ENCODE data around the gene KMT2E.

KMT2E gene

DNA sequence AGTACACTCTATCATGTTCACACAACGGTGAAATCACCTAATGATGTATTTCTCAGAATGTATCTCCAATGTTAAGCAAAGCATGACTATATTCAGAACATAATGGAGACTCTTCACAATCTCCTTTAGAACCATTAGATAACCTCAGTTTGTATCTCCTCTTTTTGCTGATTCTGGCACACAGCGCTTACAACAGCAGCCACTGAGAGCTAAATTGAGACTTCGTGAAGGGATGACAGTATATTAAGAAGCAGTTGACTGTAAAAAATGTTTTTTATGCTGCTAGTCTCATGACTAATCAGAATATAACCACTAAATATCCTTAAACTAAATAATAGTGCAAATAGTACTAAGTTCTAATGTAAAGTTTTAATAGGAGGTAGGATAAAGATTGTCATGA is 46.9 kb downstream of the KMT2E start:
- Histone ChIP-seq H4K91ac (ENCODE audit: low read depth, low read length, poor library complexity) (no peak overlapping the region), H3K4me1 (ENCODE audit: control insufficient read depth in 2 of 2, insufficient read depth in 1 of 2, low read depth in 1 of 2, low read length in 2 of 2) (no peaks in the 10 kb centered on the region), H2BK5ac (ENCODE audit: low read length) (no peak overlapping the region), H2AFZ (ENCODE audit: low read length) (no peak overlapping the region), H3K4me2 (ENCODE audit: insufficient read depth, low read length, poor library complexity, severe bottlenecking) (no peak overlapping the region), H2BK15ac (ENCODE audit: low read length) (no peak overlapping the region), H4K8ac (ENCODE audit: low read depth, low read length) (no peak overlapping the region), H3K14ac (ENCODE audit: low read length) (no peak overlapping the region), H2AK5ac (ENCODE audit: low read depth, low read length) (no peak overlapping the region), H3K9ac (ENCODE audit: low read depth, low read length, poor library complexity) (no peak overlapping the region), H3K18ac (ENCODE audit: low read length) (no peak overlapping the region), H3K23ac (ENCODE audit: low read depth, low read length, poor library complexity) (no peak overlapping the region), H3K9me3 (replicated peaks in 1 of 2; ENCODE audit: control insufficient read depth in 2 of 2, insufficient read depth in 1 of 2, low read depth in 1 of 2, low read length in 2 of 2) (no peaks in the 10 kb centered on the region), H3K36me3 (replicated peaks in 1 of 2; ENCODE audit: control insufficient read depth in 2 of 2, insufficient read depth in 2 of 2, low read length in 2 of 2) (peaks cover 5 to 97% of the 10 kb centered on the region in 2 donors), H3K27me3 (ENCODE audit: control insufficient read depth in 3 of 3, insufficient read depth in 3 of 3, low read depth in 1 of 3, low read length in 3 of 3) (no peaks in the 10 kb centered on the region), H3K4me3 (ENCODE audit: low read length in 2 of 2) (no peak overlapping the region), H3K4ac (ENCODE audit: low read length) (no peak overlapping the region), H2BK120ac (ENCODE audit: low read depth, low read length) (no peak overlapping the region), H3K79me1 (ENCODE audit: low read depth, low read length) (no peaks in the 10 kb centered on the region), H2BK12ac (ENCODE audit: low read length) (no peak overlapping the region), H3K27ac (replicated peaks; ENCODE audit: low read length) (no peak overlapping the region)
- WGBS, 2 donors (ENCODE audit: extremely low coverage in 2 of 2, insufficient read length in 2 of 2, insufficient replicate concordance in 1 of 2) = no CpG with 5 or more reads among the region's 3 CpGs
- no peak for DNase-seq (ENCODE audit: low spot score)

DNA sequence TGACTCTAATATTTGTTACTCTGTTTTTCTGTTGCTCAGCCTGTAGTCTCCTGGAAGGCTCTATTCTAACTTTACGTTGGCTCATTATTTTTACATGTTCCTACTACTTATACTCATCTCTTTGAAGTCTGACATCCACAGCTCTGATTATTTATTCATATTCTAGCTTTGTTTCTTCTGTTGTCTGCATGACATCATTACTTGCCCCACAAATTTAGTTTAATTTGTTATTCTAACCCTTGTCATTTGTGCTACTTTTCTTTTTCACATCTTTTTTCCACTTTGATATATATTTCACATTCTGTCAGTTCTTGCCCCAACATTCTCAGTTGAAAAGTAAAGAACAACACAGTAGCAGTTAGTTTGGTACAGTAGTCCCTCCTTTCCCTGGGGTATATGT is 51.1 kb downstream of the KMT2E start:
- H2BK5ac ChIP-seq (ENCODE audit: low read length) = no peak overlapping the region
- no peak overlapping the region for H3K23ac ChIP-seq (ENCODE audit: low read depth, low read length, poor library complexity)
- no peak overlapping the region for H2BK120ac ChIP-seq (ENCODE audit: low read depth, low read length)
- no peak overlapping the region for H3K9ac ChIP-seq (ENCODE audit: low read depth, low read length, poor library complexity)
- H3K36me3 ChIP-seq (replicated peaks in 1 of 2; ENCODE audit: control insufficient read depth in 2 of 2, insufficient read depth in 2 of 2, low read length in 2 of 2) = peaks cover 15 to 99% of the 10 kb centered on the region in 2 donors
- H2AK5ac ChIP-seq (ENCODE audit: low read depth, low read length) = no peak overlapping the region
- H4K8ac ChIP-seq (ENCODE audit: low read depth, low read length) = no peak overlapping the region
- no peaks in the 10 kb centered on the region for H3K4me1 ChIP-seq (ENCODE audit: control insufficient read depth in 2 of 2, insufficient read depth in 1 of 2, low read depth in 1 of 2, low read length in 2 of 2)
- H3K4me3 ChIP-seq (ENCODE audit: low read length in 2 of 2) = no peak overlapping the region
- no peak overlapping the region for H3K4ac ChIP-seq (ENCODE audit: low read length)
- H3K27me3 ChIP-seq (ENCODE audit: control insufficient read depth in 3 of 3, insufficient read depth in 3 of 3, low read depth in 1 of 3, low read length in 3 of 3) = no peaks in the 10 kb centered on the region
- WGBS, 2 donors (ENCODE audit: extremely low coverage in 2 of 2, insufficient read length in 2 of 2, insufficient replicate concordance in 1 of 2) = no CpG with 5 or more reads among the region's 1 CpG
- DNase-seq (ENCODE audit: low spot score) = no peak
- H2AFZ ChIP-seq (ENCODE audit: low read length) = no peak overlapping the region
- H3K18ac ChIP-seq (ENCODE audit: low read length) = no peak overlapping the region
- H3K4me2 ChIP-seq (ENCODE audit: insufficient read depth, low read length, poor library complexity, severe bottlenecking) = no peak overlapping the region
- H3K27ac ChIP-seq (replicated peaks; ENCODE audit: low read length) = no peak overlapping the region
- no peak overlapping the region for H2BK12ac ChIP-seq (ENCODE audit: low read length)
- no peak overlapping the region for H4K91ac ChIP-seq (ENCODE audit: low read depth, low read length, poor library complexity)
- no peaks in the 10 kb centered on the region for H3K79me1 ChIP-seq (ENCODE audit: low read depth, low read length)
- H3K9me3 ChIP-seq (replicated peaks in 1 of 2; ENCODE audit: control insufficient read depth in 2 of 2, insufficient read depth in 1 of 2, low read depth in 1 of 2, low read length in 2 of 2) = no peaks in the 10 kb centered on the region
- no peak overlapping the region for H2BK15ac ChIP-seq (ENCODE audit: low read length)
- H3K14ac ChIP-seq (ENCODE audit: low read length) = no peak overlapping the region

DNA sequence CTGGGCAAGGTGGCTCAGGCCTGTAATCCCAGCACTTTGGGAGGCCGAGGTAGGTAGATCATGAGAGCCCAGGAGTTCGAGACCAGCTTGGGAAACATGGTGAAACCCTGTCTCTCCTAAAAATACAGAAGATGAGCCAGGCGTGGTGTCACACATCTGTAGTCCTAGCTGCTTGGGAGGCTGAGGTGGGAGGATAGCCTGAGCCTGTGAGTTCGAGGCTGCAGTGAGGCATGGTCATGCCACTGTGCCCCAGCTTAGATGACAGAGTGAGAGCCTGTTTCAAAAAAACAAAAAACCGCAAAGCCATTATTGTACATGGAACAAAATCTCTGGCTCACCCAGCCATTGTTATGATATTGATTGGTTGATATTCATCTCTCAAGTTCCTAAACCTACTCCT is 53.7 kb downstream of the KMT2E start:
- no peak overlapping the region for H2BK5ac ChIP-seq (ENCODE audit: low read length)
- no peaks in the 10 kb centered on the region for H3K79me1 ChIP-seq (ENCODE audit: low read depth, low read length)
- H3K4ac ChIP-seq (ENCODE audit: low read length) = no peak overlapping the region
- H3K27ac ChIP-seq (replicated peaks; ENCODE audit: low read length) = no peak overlapping the region
- H2AFZ ChIP-seq (ENCODE audit: low read length) = no peak overlapping the region
- H4K91ac ChIP-seq (ENCODE audit: low read depth, low read length, poor library complexity) = no peak overlapping the region
- H3K4me2 ChIP-seq (ENCODE audit: insufficient read depth, low read length, poor library complexity, severe bottlenecking) = peak overlapping the region; percentile 19
- H3K36me3 ChIP-seq (replicated peaks in 1 of 2; ENCODE audit: control insufficient read depth in 2 of 2, insufficient read depth in 2 of 2, low read length in 2 of 2) = peaks cover 17 to 100% of the 10 kb centered on the region in 2 donors
- no peaks in the 10 kb centered on the region for H3K9me3 ChIP-seq (replicated peaks in 1 of 2; ENCODE audit: control insufficient read depth in 2 of 2, insufficient read depth in 1 of 2, low read depth in 1 of 2, low read length in 2 of 2)
- no peak overlapping the region for H2BK120ac ChIP-seq (ENCODE audit: low read depth, low read length)
- no CpG with 5 or more reads among the region's 5 CpGs for WGBS, 2 donors (ENCODE audit: extremely low coverage in 2 of 2, insufficient read length in 2 of 2, insufficient replicate concordance in 1 of 2)
- H4K8ac ChIP-seq (ENCODE audit: low read depth, low read length) = no peak overlapping the region
- H3K18ac ChIP-seq (ENCODE audit: low read length) = no peak overlapping the region
- DNase-seq (ENCODE audit: low spot score) = no peak
- no peaks in the 10 kb centered on the region for H3K27me3 ChIP-seq (ENCODE audit: control insufficient read depth in 3 of 3, insufficient read depth in 3 of 3, low read depth in 1 of 3, low read length in 3 of 3)
- no peak overlapping the region for H2BK15ac ChIP-seq (ENCODE audit: low read length)
- H3K23ac ChIP-seq (ENCODE audit: low read depth, low read length, poor library complexity) = peak overlapping the region; percentile 44
- no peak overlapping the region for H3K14ac ChIP-seq (ENCODE audit: low read length)
- H3K4me1 ChIP-seq (ENCODE audit: control insufficient read depth in 2 of 2, insufficient read depth in 1 of 2, low read depth in 1 of 2, low read length in 2 of 2) = no peaks in the 10 kb centered on the region
- H2AK5ac ChIP-seq (ENCODE audit: low read depth, low read length) = no peak overlapping the region
- no peak overlapping the region for H3K4me3 ChIP-seq (ENCODE audit: low read length in 2 of 2)
- H3K9ac ChIP-seq (ENCODE audit: low read depth, low read length, poor library complexity) = no peak overlapping the region
- H2BK12ac ChIP-seq (ENCODE audit: low read length) = no peak overlapping the region

GRCh38 chr7:105068886-105069285 is 54.9 kb downstream of the KMT2E start:
- no peak overlapping the region for H3K27ac ChIP-seq (replicated peaks; ENCODE audit: low read length)
- no peak overlapping the region for H2BK15ac ChIP-seq (ENCODE audit: low read length)
- H4K91ac ChIP-seq (ENCODE audit: low read depth, low read length, poor library complexity) = no peak overlapping the region
- no peaks in the 10 kb centered on the region for H3K27me3 ChIP-seq (ENCODE audit: control insufficient read depth in 3 of 3, insufficient read depth in 3 of 3, low read depth in 1 of 3, low read length in 3 of 3)
- H3K9me3 ChIP-seq (replicated peaks in 1 of 2; ENCODE audit: control insufficient read depth in 2 of 2, insufficient read depth in 1 of 2, low read depth in 1 of 2, low read length in 2 of 2) = no peaks in the 10 kb centered on the region
- WGBS, 2 donors (ENCODE audit: extremely low coverage in 2 of 2, insufficient read length in 2 of 2, insufficient replicate concordance in 1 of 2) = no CpG with 5 or more reads among the region's 1 CpG
- H4K8ac ChIP-seq (ENCODE audit: low read depth, low read length) = no peak overlapping the region
- H3K18ac ChIP-seq (ENCODE audit: low read length) = no peak overlapping the region
- no peak overlapping the region for H3K9ac ChIP-seq (ENCODE audit: low read depth, low read length, poor library complexity)
- no peak overlapping the region for H2BK12ac ChIP-seq (ENCODE audit: low read length)
- H2AFZ ChIP-seq (ENCODE audit: low read length) = no peak overlapping the region
- H3K4ac ChIP-seq (ENCODE audit: low read length) = no peak overlapping the region
- no peak overlapping the region for H3K23ac ChIP-seq (ENCODE audit: low read depth, low read length, poor library complexity)
- no peak overlapping the region for H2AK5ac ChIP-seq (ENCODE audit: low read depth, low read length)
- H3K4me3 ChIP-seq (ENCODE audit: low read length in 2 of 2) = no peak overlapping the region
- H3K79me1 ChIP-seq (ENCODE audit: low read depth, low read length) = no peaks in the 10 kb centered on the region
- no peaks in the 10 kb centered on the region for H3K4me1 ChIP-seq (ENCODE audit: control insufficient read depth in 2 of 2, insufficient read depth in 1 of 2, low read depth in 1 of 2, low read length in 2 of 2)
- no peak overlapping the region for H3K14ac ChIP-seq (ENCODE audit: low read length)
- no peak for DNase-seq (ENCODE audit: low spot score)
- H3K36me3 ChIP-seq (replicated peaks in 1 of 2; ENCODE audit: control insufficient read depth in 2 of 2, insufficient read depth in 2 of 2, low read length in 2 of 2) = peaks cover 17 to 100% of the 10 kb centered on the region in 2 donors
- no peak overlapping the region for H2BK120ac ChIP-seq (ENCODE audit: low read depth, low read length)
- no peak overlapping the region for H2BK5ac ChIP-seq (ENCODE audit: low read length)
- no peak overlapping the region for H3K4me2 ChIP-seq (ENCODE audit: insufficient read depth, low read length, poor library complexity, severe bottlenecking)

Measured in neuronal stem cell (in vitro differentiated cells).